ENCODE results near the gene APBB2.
"Not testable (repeated sequence)": the region's sequence is repeated elsewhere in the genome, so short reads cannot be mapped to it uniquely, and the experiment has no call there.

Gene APBB2

GRCh38 chr4:41160012-41160789 lies 54.1 kb downstream of the APBB2 start:
- DNase-seq (ENCODE audit: low spot score) = no peak

GRCh38 chr4:41158756-41159155 lies 55.6 kb downstream of the APBB2 start:
- no peak for DNase-seq (ENCODE audit: low spot score)

- no peak for DNase-seq (ENCODE audit: low spot score)
Measured at GRCh38 chr4:41158274-41158673, 56.1 kb downstream of the APBB2 start.

GRCh38 chr4:41157009-41157408 lies 57.3 kb downstream of the APBB2 start:
- no peak for DNase-seq (ENCODE audit: low spot score)

- no peak for DNase-seq (ENCODE audit: low spot score)
Measured at GRCh38 chr4:41156574-41156973, 57.8 kb downstream of the APBB2 start.

GRCh38 chr4:41155194-41155830 lies 59.0 kb downstream of the APBB2 start:
- DNase-seq (ENCODE audit: low spot score) = no peak

- DNase-seq (ENCODE audit: low spot score) = no peak
Measured at GRCh38 chr4:41154814-41155177, 59.5 kb downstream of the APBB2 start.

- DNase-seq (ENCODE audit: low spot score) = no peak
Measured at GRCh38 chr4:41154010-41154813, 60.1 kb downstream of the APBB2 start.

GRCh38 chr4:41150401-41150800 lies 63.9 kb downstream of the APBB2 start:
- DNase-seq (ENCODE audit: low spot score) = no peak

- DNase-seq (ENCODE audit: low spot score) = not testable (repeated sequence)
Measured at GRCh38 chr4:41149568-41149967, 64.8 kb downstream of the APBB2 start.

GRCh38 chr4:41148931-41149330 lies 65.4 kb downstream of the APBB2 start:
- DNase-seq (ENCODE audit: low spot score) = no peak

- no peak for DNase-seq (ENCODE audit: low spot score)
Measured at GRCh38 chr4:41148292-41148691, 66.0 kb downstream of the APBB2 start.

- not testable (repeated sequence) for DNase-seq (ENCODE audit: low spot score)
Measured at GRCh38 chr4:41147570-41147969, 66.8 kb downstream of the APBB2 start.

GRCh38 chr4:41146716-41147506 lies 67.4 kb downstream of the APBB2 start:
- DNase-seq (ENCODE audit: low spot score) = no peak

GRCh38 chr4:41146196-41146595 lies 68.1 kb downstream of the APBB2 start:
- DNase-seq (ENCODE audit: low spot score) = no peak

GRCh38 chr4:41145571-41146078 lies 68.7 kb downstream of the APBB2 start:
- no peak for DNase-seq (ENCODE audit: low spot score)

GRCh38 chr4:41144812-41145211 lies 69.5 kb downstream of the APBB2 start:
- DNase-seq (ENCODE audit: low spot score) = no peak

- DNase-seq (ENCODE audit: low spot score) = no peak
Measured at GRCh38 chr4:41144040-41144379, 70.3 kb downstream of the APBB2 start.

- no peak for DNase-seq (ENCODE audit: low spot score)
Measured at GRCh38 chr4:41143311-41144039, 70.9 kb downstream of the APBB2 start.

- DNase-seq (ENCODE audit: low spot score) = no peak
Measured at GRCh38 chr4:41142376-41143310, 71.7 kb downstream of the APBB2 start.
